MCF 10A (cell line): ENCODE data around the gene DYSF. TPM values are rescaled to one million over a fixed set of nuclear protein-coding genes. Genes with fewer than 3 reads are reported as not detected.

Experiments used
- BruUV-seq: library from RNA; stranded (reverse); fragments of 400-500 nt; replicated peaks from 2 replicates; lab custom pipeline; 2021; lab: Mats Ljungman, UMichigan
- CTCF ChIA-PET: fragments of 300-600 bp; sonication (Branson Sonifier 250); formaldehyde crosslinking; extraction: SDS; loops from one replicate; lab custom pipeline; 2021; ENCODE audit warnings: antibody characterized with exemption, inconsistent platforms; lab: Yijun Ruan, JAX
- POLR2A ChIA-PET: fragments of 300-600, 350-650 bp; sonication (Branson Sonifier 250); formaldehyde crosslinking; extraction: SDS; loops from one replicate; lab custom pipeline; 2020; ENCODE audit warnings: antibody characterized with exemption, inconsistent platforms; lab: Yijun Ruan, JAX
- DNase-seq: peaks from one replicate; pipeline ENCODE4 v3.0.0-alpha.2; 2018; ENCODE audit not compliant: unreplicated experiment
- H3K27ac Mint-ChIP-seq: one replicate; pipeline ENCODE4 v1.8.0; 2022; ENCODE audit warnings: mild to moderate bottlenecking, low read depth, mixed read lengths; ENCODE audit not compliant: unreplicated experiment
- H3K27me3 Mint-ChIP-seq: one replicate; pipeline ENCODE4 v1.8.0; 2022; ENCODE audit warnings: mixed read lengths; ENCODE audit not compliant: insufficient read depth, unreplicated experiment
- H3K36me3 Mint-ChIP-seq: one replicate; pipeline ENCODE4 v1.8.0; 2022; ENCODE audit warnings: mild to moderate bottlenecking, moderate library complexity, mixed read lengths; ENCODE audit not compliant: insufficient read depth, unreplicated experiment
- H3K4me1 Mint-ChIP-seq: one replicate; pipeline ENCODE4 v1.8.0; 2022; ENCODE audit warnings: mixed read lengths; ENCODE audit not compliant: insufficient read depth, unreplicated experiment
- H3K4me3 Mint-ChIP-seq: one replicate; pipeline ENCODE4 v1.8.0; 2022; ENCODE audit warnings: mild to moderate bottlenecking, moderate library complexity, mixed read lengths; ENCODE audit not compliant: unreplicated experiment
- H3K9me3 Mint-ChIP-seq: one replicate; pipeline ENCODE4 v1.8.0; 2022; ENCODE audit warnings: mixed read lengths; ENCODE audit not compliant: unreplicated experiment
- CTCF ChIP-seq: fragments of 200-600 bp; IDR thresholded peaks from one replicate; pipeline ENCODE4 v1.8.0; 2022; ENCODE audit warnings: antibody characterized with exemption, mild to moderate bottlenecking; ENCODE audit not compliant: unreplicated experiment
- intact Hi-C: fragments of 100-400 bp; cut with micrococcal nuclease; formaldehyde crosslinking; loops from 2 replicates; pipeline ENCODE4 v1.14.1; 2022
- total RNA-seq: library from RNA; stranded (reverse); gene quantifications from 2 replicates; pipeline ENCODE4 v1.2.3, GENCODE V29; 2022

Gene DYSF
- total RNA-seq, 1 experiment from 2014 or later = 2.0 TPM

GRCh38 chr2:71637736-71638135 is 184.4 kb downstream of the DYSF start:
- no TSS peak for BruUV-seq
- Mint-ChIP-seq H3K9me3 (no peaks in the 10 kb centered on the region), H3K4me1 (no peaks in the 10 kb centered on the region), H3K27me3 (no peaks in the 10 kb centered on the region), H3K4me3 (no peak overlapping the region), H3K27ac (no peak overlapping the region), H3K36me3 (no peaks in the 10 kb centered on the region)
- TF ChIP-seq CTCF = no peak
- DNase-seq = no peak
- ChIA-PET POLR2A (no interaction called here), CTCF (no interaction called here)
- intact Hi-C loops = no loop called here

- intact Hi-C loops = no loop called here
- ChIA-PET CTCF (interaction anchor here (0.6 kb wide), 1 partner anchor 882 kb away, joined by 3 read pairs; no protein-coding TSS in a partner anchor), POLR2A (interaction anchor here (0.7 kb wide), 1 partner anchor 1191 kb away, joined by 3 read pairs; no protein-coding TSS in a partner anchor)
- H3K4me3 Mint-ChIP-seq = no peak overlapping the region
- H3K9me3 Mint-ChIP-seq = no peaks in the 10 kb centered on the region
- BruUV-seq = no TSS peak
- TF ChIP-seq CTCF = no peak
- H3K27me3 Mint-ChIP-seq = no peaks in the 10 kb centered on the region
- H3K36me3 Mint-ChIP-seq = no peaks in the 10 kb centered on the region
- no peak overlapping the region for H3K27ac Mint-ChIP-seq
- H3K4me1 Mint-ChIP-seq = no peaks in the 10 kb centered on the region
- no peak for DNase-seq
Measured at GRCh38 chr2:71639735-71640134, 186.4 kb downstream of the DYSF start.

- BruUV-seq = no TSS peak
- Mint-ChIP-seq H3K9me3 (no peaks in the 10 kb centered on the region), H3K36me3 (no peaks in the 10 kb centered on the region), H3K4me1 (no peaks in the 10 kb centered on the region), H3K27ac (no peak overlapping the region), H3K27me3 (no peaks in the 10 kb centered on the region), H3K4me3 (no peak overlapping the region)
- ChIA-PET POLR2A (interaction anchor here (0.7 kb wide), 1 partner anchor 1190 kb away, joined by 3 read pairs; no protein-coding TSS in a partner anchor), CTCF (interaction anchor here (0.6 kb wide), 1 partner anchor 882 kb away, joined by 3 read pairs; no protein-coding TSS in a partner anchor)
- no peak for TF ChIP-seq CTCF
- intact Hi-C loops = no loop called here
- no peak for DNase-seq
Measured at GRCh38 chr2:71640489-71640888, 187.1 kb downstream of the DYSF start.

- no TSS peak for BruUV-seq
- CTCF ChIA-PET = no interaction called here
- H3K27me3 Mint-ChIP-seq = peaks cover 14% of the 10 kb centered on the region
- POLR2A ChIA-PET = interaction anchor here (0.7 kb wide), 1 partner anchor 40 kb away, joined by 3 read pairs; no protein-coding TSS in a partner anchor
- TF ChIP-seq CTCF = no peak
- no peak overlapping the region for H3K27ac Mint-ChIP-seq
- H3K9me3 Mint-ChIP-seq = peaks cover 7% of the 10 kb centered on the region
- no peak for DNase-seq
- intact Hi-C loops = no loop called here
- no peak overlapping the region for H3K4me3 Mint-ChIP-seq
- peaks cover 16% of the 10 kb centered on the region for H3K4me1 Mint-ChIP-seq
- no peaks in the 10 kb centered on the region for H3K36me3 Mint-ChIP-seq
Measured at GRCh38 chr2:71643674-71644357, 190.5 kb downstream of the DYSF start.
